Measurements from ENCODE around the gene DCHS2.
A peak's percentile ranks its signal among the peaks of the same experiment; 100 is the strongest.

The DCHS2 gene

GRCh38 chr4:154491341-154492271 lies at the start of gene DCHS2:
Gene DCHS2, minus strand, starts transcription at chr4:154491799. Its CDS starts 444 bp downstream, at chr4:154491355.
- peak in 4 of 56 donors; percentile 11 to 53 (median 32) for DNase-seq

- DNase-seq: no peak
Observed at GRCh38 chr4:154534296-154534695, 42.7 kb upstream of the DCHS2 start.

GRCh38 chr4:154529728-154530519 lies 38.3 kb upstream of the DCHS2 start:
- DNase-seq: no peak

GRCh38 chr4:154528869-154529268 lies 37.3 kb upstream of the DCHS2 start:
- no peak for DNase-seq

GRCh38 chr4:154527308-154527707 lies 35.7 kb upstream of the DCHS2 start:
- no peak for DNase-seq

GRCh38 chr4:154526151-154526550 lies 34.6 kb upstream of the DCHS2 start:
- no peak for DNase-seq

GRCh38 chr4:154521607-154522006 lies 30.0 kb upstream of the DCHS2 start:
- no peak for DNase-seq

GRCh38 chr4:154519214-154519613 lies 27.6 kb upstream of the DCHS2 start:
- no peak for DNase-seq

GRCh38 chr4:154517591-154517990 lies 26.0 kb upstream of the DCHS2 start:
- no peak for DNase-seq

- DNase-seq: peak in 1 of 56 donors; percentile 5
Observed at GRCh38 chr4:154516318-154517029, 24.9 kb upstream of the DCHS2 start.

GRCh38 chr4:154511981-154512380 lies 20.4 kb upstream of the DCHS2 start:
- DNase-seq: no peak

GRCh38 chr4:154511548-154511947 lies 19.9 kb upstream of the DCHS2 start:
- DNase-seq: no peak

GRCh38 chr4:154507156-154507555 lies 15.6 kb upstream of the DCHS2 start:
- no peak for DNase-seq

- DNase-seq: peak in 2 of 56 donors; percentile 2 to 12
Observed at GRCh38 chr4:154506253-154506652, 14.7 kb upstream of the DCHS2 start.

GRCh38 chr4:154503598-154503997 lies 12.0 kb upstream of the DCHS2 start:
- DNase-seq: no peak

- no peak for DNase-seq
Observed at GRCh38 chr4:154502111-154502510, 10.5 kb upstream of the DCHS2 start.

- no peak for DNase-seq
Observed at GRCh38 chr4:154497889-154498288, 6.3 kb upstream of the DCHS2 start.

- DNase-seq: no peak
Observed at GRCh38 chr4:154495867-154496266, 4.3 kb upstream of the DCHS2 start.

GRCh38 chr4:154492288-154492687 lies 689 bp upstream of the DCHS2 start:
- no peak for DNase-seq

GRCh38 chr4:154490583-154491340 lies 837 bp downstream of the DCHS2 start:
- peak in 3 of 56 donors; percentile 11 to 20 (median 20) for DNase-seq

- DNase-seq: no peak
Observed at GRCh38 chr4:154490234-154490582, 1.4 kb downstream of the DCHS2 start.
